Liver (tissue), 3 donors: ENCODE results near the gene CYTH2.

Experiments used
- CTCF ChIP-seq: fragments of 150-350 bp; IDR thresholded peaks from 2 replicates; pipeline ENCODE4 v1.5.1; 2017; ENCODE audit warnings: improper control_type of control experiment, low read depth, low read length; ENCODE audit not compliant: missing input control
- JUND ChIP-seq, 2 donors: IDR thresholded peaks; 2 replicates each; pipeline ENCODE4 v1.6.1; 2016; ENCODE audit warnings: antibody characterized with exemption in 2 of 2
- donor health status: healthy.
- donor health status: healthy.

- TF ChIP-seq JUND (IDR thresholded peaks at IDR 0.05) = no peak
- TF ChIP-seq CTCF = no peak
Observed at GRCh38 chr19:48461982-48462655, 7.0 kb upstream of the CYTH2 start.
